ENCODE data around the gene DGCR8.

The DGCR8 gene

GRCh38 chr22:20083891-20084546 is 4.0 kb downstream of the DGCR8 start:
- Histone ChIP-seq H3K4me3 (no peak overlapping the region), H3K27ac (no peak overlapping the region)
- no peak for DNase-seq (ENCODE audit: low spot score)
- TF ChIP-seq CTCF (IDR thresholded peaks at IDR 0.05): no peak

- H3K27ac ChIP-seq: no peak overlapping the region
- DNase-seq (ENCODE audit: low spot score): no peak
- TF ChIP-seq CTCF (IDR thresholded peaks at IDR 0.05): no peak
Observed at GRCh38 chr22:20084547-20085413, 4.7 kb downstream of the DGCR8 start.

GRCh38 chr22:20085651-20086050 is 5.6 kb downstream of the DGCR8 start:
- no peak for TF ChIP-seq CTCF (IDR thresholded peaks at IDR 0.05)
- no peak for DNase-seq (ENCODE audit: low spot score)
- no peak overlapping the region for H3K4me3 ChIP-seq
- no peak overlapping the region for H3K27ac ChIP-seq

More at GRCh38 chr22:20084547-20085413, 4.7 kb downstream of the DGCR8 start:
- H3K4me3 ChIP-seq: no peak overlapping the region

- Histone ChIP-seq H3K4me3 (no peak overlapping the region), H3K27ac (no peak overlapping the region)
- no peak for DNase-seq (ENCODE audit: low spot score)
- TF ChIP-seq CTCF (IDR thresholded peaks at IDR 0.05): no peak
Observed at GRCh38 chr22:20086101-20086599, 6.1 kb downstream of the DGCR8 start.

GRCh38 chr22:20086763-20087162 is 6.7 kb downstream of the DGCR8 start:
- H3K4me3 ChIP-seq: no peak overlapping the region
- TF ChIP-seq CTCF (IDR thresholded peaks at IDR 0.05): no peak
- DNase-seq (ENCODE audit: low spot score): no peak
- no peak overlapping the region for H3K27ac ChIP-seq

- Histone ChIP-seq H3K27ac (no peak overlapping the region), H3K4me3 (no peak overlapping the region)
- TF ChIP-seq CTCF (IDR thresholded peaks at IDR 0.05): no peak
- DNase-seq (ENCODE audit: low spot score): no peak
Observed at GRCh38 chr22:20087319-20088262, 7.5 kb downstream of the DGCR8 start.
